ENCODE data around the gene GUCA1A.

GRCh38 chr6:42141603-42142117 is 31.5 kb upstream of the GUCA1A start:
- no peak for TF ChIP-seq CTCF (IDR thresholded peaks at IDR 0.05; ENCODE audit: insufficient read depth, low read length, poor library complexity, severe bottlenecking)
- no peak for TF ChIP-seq EZH2phosphoT487 (conservative IDR thresholded peaks at IDR 0.05; ENCODE audit: low read length)

All from SU-DHL-6 (cell line).